ENCODE data around the gene PEAK1.

The PEAK1 gene

DNA sequence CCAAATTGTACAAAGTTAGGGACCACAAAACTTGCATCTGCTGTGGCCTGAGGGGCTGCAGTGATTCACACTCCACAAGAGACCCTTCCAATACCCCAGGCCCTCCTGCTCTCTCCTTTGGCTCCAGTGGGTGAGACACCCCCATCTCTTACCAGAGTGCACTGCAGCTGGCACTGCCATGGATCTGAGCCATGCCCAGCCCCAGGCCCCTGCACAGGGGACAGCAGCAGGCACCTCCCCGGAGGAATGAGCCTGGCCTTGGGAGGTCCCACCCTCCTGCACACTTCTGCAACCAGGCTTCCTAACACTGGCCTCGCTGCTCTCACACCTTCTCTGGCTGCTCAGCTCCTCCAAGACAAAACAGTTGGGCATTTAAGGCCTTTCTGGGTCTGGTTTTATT, 332.7 kb downstream of the PEAK1 start:
- DNase-seq = no peak

DNA sequence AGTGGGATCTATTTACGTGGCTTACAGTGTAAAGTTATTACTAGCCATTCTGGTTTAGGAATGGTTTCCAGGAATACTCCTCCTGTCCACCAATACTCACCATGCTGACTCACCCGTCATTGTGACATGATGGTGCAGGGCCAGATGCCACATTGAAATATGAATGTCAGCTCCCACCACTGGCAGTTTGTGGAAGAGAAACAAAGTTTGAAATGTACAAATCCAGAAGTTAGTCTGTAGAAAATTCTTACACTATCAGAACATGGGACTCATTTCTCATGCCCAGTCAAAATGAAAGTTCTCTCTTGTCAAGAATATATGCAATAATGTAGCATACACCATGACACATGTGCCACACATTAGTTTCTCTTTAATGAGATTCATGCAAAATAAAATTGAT, 334.6 kb downstream of the PEAK1 start:
- peak; percentile 71 for DNase-seq

DNA sequence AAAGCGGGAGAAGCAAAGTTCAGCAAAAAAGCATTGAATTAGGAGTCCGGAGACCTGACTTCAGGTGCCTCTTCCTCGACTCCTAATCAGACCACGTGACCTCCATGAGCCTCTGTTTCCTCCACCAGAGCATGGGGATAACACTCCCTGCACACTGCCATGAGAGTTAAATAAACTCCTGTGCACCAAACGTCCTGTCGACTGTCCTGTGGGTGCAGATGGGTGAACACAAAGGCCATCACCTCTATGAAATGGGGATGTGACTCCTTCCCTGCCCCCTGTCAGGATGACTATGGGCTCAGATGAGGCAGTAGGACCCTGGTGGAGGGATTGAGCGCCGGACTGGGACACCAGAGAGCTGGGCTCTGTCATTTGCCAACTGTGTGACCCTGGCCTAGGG, 335.5 kb downstream of the PEAK1 start:
- no peak for DNase-seq

GRCh38 chr15:77083381-77084160, 336.3 kb downstream of the PEAK1 start:
- DNase-seq = peak; percentile 54

DNA sequence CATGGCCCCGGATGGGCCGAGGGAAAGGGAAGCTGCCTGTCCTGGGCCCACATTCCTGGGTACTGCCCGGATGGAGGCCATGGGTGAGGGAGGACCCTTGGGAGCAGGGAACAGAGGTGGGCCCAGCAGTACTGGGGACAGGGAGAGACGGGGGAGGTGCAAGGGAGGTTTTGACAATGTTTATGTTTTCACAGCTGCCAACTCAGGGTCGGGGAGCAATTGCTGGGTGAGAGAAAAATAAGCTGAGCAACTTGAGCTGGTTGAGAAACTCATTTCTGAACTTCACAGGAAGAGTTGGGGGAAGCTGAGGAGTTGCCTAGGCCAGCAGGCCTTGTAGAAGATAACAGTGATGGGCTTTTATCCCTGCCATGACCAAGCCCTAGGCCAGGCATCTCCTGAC, 337.9 kb downstream of the PEAK1 start:
- DNase-seq = no peak

DNA sequence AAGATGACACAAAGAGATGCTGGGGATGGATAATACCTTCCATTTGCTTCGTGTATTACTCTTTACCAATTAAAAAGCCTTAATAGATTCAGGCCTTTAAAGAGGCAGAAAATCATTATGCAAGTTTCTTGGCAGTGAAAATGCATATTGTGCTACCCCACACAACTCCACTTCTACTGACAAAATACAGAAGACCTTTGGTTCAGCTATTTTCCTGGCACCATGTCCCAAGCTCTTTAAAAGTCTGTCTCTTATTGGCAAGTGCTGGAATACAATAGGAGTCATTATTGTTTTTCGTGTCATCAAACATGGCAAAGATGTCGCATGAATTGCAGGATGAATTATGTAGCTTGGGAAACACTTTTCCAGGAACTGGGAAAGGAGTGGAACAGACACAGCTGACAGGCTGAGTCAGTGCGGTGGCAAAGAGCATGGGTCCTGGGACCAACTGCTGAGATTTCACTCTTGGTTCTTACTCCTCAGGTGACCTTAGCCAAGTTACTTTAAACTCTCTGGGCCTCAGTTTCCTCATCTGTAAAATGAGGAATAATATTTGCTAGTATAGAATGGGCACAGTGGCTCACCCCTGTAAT, 343.5 kb downstream of the PEAK1 start:
- DNase-seq = no peak

GRCh38 chr15:77075528-77075927, 344.4 kb downstream of the PEAK1 start:
- DNase-seq = no peak

GRCh38 chr15:77074350-77074749, 345.6 kb downstream of the PEAK1 start:
- no peak for DNase-seq

DNA sequence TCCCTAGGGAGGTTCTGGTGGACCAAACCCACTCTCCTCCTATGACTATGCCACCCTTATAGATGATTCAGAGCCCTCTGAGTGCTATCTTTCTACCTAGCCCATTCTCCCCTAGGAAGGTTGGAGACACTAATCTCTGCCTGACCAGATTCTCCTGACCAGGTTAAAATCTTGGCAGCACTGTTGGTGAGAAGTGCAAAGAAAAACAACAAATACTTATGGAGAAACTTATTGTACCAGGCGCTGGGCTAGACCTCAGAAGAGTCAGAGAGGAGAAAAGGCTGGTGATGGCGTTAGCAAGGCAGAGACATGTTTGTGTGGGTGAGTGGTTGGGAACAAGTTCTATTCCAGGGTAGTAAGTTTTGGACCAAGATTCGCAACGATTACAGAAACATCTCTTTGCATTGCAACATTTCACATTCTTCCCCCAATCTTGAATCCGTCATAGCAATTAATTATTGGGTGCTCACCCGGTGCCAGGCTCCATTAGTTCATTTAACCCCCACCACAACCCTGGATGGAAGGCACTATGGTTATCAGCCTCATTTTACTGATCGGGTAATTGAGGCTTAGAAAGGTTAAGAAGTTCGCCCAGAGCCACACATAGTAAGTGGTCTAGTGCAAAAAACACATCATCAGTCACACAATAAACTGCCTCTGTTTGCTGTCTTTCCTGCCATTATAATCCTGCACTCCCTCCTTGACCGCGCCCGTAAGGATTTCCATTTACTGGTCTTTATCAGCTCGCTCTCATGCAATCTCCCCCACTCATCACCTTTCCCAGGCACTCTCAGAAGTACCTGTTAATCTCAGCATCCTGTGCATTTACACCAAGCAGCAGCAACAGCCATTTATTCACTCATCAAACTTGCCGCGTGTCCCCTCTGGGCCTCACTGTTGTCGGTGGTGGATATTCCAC, 348.3 kb downstream of the PEAK1 start:
- DNase-seq = no peak

DNA sequence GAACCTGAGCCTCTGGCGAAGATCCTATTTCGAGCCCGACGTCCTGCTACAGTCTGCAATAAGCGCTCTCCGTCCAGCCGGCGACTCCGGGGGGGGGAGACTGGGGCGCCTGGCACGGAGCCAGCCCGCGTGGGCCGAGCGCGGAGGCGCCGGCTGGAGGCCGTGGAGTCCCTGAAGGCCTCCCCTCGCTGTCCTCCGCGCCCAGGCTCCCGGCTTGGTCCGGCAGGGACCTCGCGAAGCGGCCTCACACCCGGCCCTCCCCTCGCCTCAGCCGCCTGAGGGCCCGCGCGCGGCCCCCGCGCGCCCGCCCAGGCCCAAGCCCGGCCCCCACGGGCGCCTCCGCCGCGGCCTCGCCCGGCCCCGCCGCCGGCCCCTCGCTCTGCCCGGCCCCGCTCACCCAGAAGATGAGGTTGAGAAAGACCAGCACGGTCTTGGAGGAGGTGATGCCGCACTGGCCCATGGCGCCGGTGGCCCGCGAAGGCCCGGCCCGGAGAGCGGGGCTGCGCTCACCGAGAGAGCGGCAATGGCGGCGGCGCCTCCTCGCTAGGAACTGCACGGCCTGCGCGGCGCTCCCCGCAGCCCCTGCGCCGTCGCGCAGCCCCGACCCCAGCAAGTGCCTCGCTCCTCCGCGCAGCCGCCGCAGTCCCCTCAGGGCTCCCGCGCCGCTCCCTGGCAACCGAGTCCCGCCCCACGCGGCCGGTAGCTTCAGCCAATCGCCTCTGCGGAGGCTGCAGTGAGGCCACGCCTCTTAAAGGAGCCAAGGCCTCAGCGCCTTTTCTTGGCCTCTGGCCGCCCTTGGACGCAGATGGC, 349.2 kb downstream of the PEAK1 start, which contains the start of gene TSPAN3:
TSS of gene TSPAN3 (minus strand) at position 615 of the 810 bp plus-strand sequence. CDS start at position 460, 155 bp downstream.
- peak; percentile 90 for DNase-seq

DNA sequence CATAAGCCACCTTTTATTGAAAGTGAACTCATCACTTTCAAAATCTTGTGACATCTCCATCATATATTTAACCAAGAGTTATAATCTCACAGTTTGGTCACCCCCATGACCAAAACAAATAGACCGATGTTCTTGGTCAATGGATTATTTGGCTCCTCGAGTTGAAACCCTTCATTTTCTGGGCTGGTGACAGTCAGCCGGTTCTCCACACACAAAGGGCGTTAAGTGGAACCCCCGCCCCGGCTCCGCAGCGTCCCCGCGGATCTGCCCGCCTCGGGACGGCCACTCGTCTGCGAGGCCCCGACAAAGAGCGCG, 349.8 kb downstream of the PEAK1 start:
- no peak for DNase-seq

- DNase-seq = no peak
Measured at GRCh38 chr15:77069521-77070121, 350.3 kb downstream of the PEAK1 start.

GRCh38 chr15:77068633-77069032, 351.3 kb downstream of the PEAK1 start:
- DNase-seq = no peak

GRCh38 chr15:77067691-77068367, 352.1 kb downstream of the PEAK1 start:
- DNase-seq = no peak

GRCh38 chr15:77066971-77067690, 352.8 kb downstream of the PEAK1 start:
- DNase-seq = peak; percentile 72

GRCh38 chr15:77064539-77065308, 355.2 kb downstream of the PEAK1 start:
- peak; percentile 30 for DNase-seq

DNA sequence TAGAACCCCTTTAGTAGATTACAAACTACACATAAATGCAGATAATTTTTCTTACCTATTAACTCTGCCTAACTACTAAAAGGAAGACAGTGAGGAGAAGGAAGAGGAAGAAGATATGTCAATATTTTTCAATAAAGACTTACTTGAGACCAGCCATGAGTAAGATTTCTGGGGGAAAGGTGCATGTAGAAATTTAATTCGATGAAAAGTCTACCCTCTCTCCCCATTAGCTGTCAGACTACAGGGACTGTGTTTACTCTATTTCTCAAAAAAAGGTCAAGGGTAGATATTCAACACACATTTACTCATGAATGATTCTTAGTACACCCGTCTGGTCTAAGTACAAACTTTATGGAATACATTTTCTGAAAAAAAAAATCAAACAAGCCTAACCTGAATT, 355.8 kb downstream of the PEAK1 start:
- no peak for DNase-seq

GRCh38 chr15:77063249-77063648, 356.7 kb downstream of the PEAK1 start:
- DNase-seq = no peak

DNA sequence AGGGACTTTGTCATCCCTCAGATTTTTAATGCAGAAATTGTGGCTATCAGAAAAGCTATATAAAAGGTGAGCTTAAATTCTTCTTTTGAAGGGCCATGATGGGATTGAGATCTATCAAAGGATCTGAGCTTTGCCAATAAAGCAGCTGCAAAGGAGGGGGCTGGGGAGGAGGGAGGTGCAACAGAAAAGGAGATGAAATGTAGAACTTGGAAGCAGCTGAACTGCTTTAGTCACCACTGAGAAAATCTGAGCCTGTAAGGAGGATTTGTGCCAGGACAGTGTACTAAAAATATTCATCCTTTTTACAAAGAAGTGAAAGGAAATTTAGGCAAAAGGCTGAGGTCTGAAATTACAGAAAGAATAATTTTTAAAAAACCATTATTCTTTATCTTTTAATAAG, 359.4 kb downstream of the PEAK1 start:
- no peak for DNase-seq

- DNase-seq = no peak
Measured at GRCh38 chr15:77059786-77060361, 360.0 kb downstream of the PEAK1 start.
